ENCODE results near the gene CDC23.

- TF ChIP-seq SP1 (IDR thresholded peaks at IDR 0.05): no peak
- TF ChIP-seq ELF4 (IDR thresholded peaks at IDR 0.05): no peak
- TF ChIP-seq TARDBP (IDR thresholded peaks at IDR 0.05): no peak
- TF ChIP-seq NFRKB (IDR thresholded peaks at IDR 0.05): no peak
- TF ChIP-seq FOXM1 (IDR thresholded peaks at IDR 0.05; ENCODE audit: borderline replicate concordance): no peak
- TF ChIP-seq SUZ12 (IDR thresholded peaks at IDR 0.05): no peak
- no peak for TF ChIP-seq L3MBTL2 (conservative IDR thresholded peaks at IDR 0.05)
- no peak for TF ChIP-seq BHLHE40 (IDR thresholded peaks at IDR 0.05; ENCODE audit: borderline replicate concordance)
- TF ChIP-seq PKNOX1 (IDR thresholded peaks at IDR 0.05): no peak
- TF ChIP-seq HDGF (IDR thresholded peaks at IDR 0.05; ENCODE audit: borderline replicate concordance): no peak
- TF ChIP-seq FOXA1 (IDR thresholded peaks at IDR 0.05): no peak
- no peak for TF ChIP-seq LEF1 (IDR thresholded peaks at IDR 0.05; ENCODE audit: borderline replicate concordance)
- TF ChIP-seq FOXK2 (IDR thresholded peaks at IDR 0.05): no peak
These were observed 42.8 kb downstream of the CDC23 start for GRCh38 chr5:138170299-138170698.
